Panc1 (cell line): Measurements from ENCODE around the gene SELENOP.

Experiments used
- CTCF ChIP-seq: fragments of 450-650 bp; IDR thresholded peaks from 2 replicates; pipeline ENCODE4 v1.5.1; 2017; ENCODE audit warnings: mild to moderate bottlenecking
- POLR2AphosphoS5 ChIP-seq: IDR thresholded peaks from 2 replicates; pipeline ENCODE4 v1.6.1; 2012; ENCODE audit warnings: mild to moderate bottlenecking, low read depth, low read length, moderate library complexity
- TF ChIP-seq, protein P1 (sequence below), 2 experiments: IDR thresholded peaks; 2 replicates each; pipeline ENCODE4 v1.6.1; 2011 to 2012; ENCODE audit warnings: low read depth in 2 of 2, control low read depth in 1 of 2, low read length in 1 of 2, mild to moderate bottlenecking in 1 of 2, moderate library complexity in 1 of 2; ENCODE audit not compliant: insufficient read depth in 1 of 2

GRCh38 chr5:42836070-42836769, 24.5 kb upstream of the SELENOP start:
- TF ChIP-seq CTCF (no peak), POLR2AphosphoS5 (no peak)
- TF ChIP-seq, protein P1, sequence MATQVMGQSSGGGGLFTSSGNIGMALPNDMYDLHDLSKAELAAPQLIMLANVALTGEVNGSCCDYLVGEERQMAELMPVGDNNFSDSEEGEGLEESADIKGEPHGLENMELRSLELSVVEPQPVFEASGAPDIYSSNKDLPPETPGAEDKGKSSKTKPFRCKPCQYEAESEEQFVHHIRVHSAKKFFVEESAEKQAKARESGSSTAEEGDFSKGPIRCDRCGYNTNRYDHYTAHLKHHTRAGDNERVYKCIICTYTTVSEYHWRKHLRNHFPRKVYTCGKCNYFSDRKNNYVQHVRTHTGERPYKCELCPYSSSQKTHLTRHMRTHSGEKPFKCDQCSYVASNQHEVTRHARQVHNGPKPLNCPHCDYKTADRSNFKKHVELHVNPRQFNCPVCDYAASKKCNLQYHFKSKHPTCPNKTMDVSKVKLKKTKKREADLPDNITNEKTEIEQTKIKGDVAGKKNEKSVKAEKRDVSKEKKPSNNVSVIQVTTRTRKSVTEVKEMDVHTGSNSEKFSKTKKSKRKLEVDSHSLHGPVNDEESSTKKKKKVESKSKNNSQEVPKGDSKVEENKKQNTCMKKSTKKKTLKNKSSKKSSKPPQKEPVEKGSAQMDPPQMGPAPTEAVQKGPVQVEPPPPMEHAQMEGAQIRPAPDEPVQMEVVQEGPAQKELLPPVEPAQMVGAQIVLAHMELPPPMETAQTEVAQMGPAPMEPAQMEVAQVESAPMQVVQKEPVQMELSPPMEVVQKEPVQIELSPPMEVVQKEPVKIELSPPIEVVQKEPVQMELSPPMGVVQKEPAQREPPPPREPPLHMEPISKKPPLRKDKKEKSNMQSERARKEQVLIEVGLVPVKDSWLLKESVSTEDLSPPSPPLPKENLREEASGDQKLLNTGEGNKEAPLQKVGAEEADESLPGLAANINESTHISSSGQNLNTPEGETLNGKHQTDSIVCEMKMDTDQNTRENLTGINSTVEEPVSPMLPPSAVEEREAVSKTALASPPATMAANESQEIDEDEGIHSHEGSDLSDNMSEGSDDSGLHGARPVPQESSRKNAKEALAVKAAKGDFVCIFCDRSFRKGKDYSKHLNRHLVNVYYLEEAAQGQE (IDR thresholded peaks at IDR 0.05; ENCODE audit: insufficient read depth in 1 of 2, low read depth in 2 of 2, low read length in 1 of 2) = no peak
